Prostate gland (tissue), 2 donors: ENCODE data around the gene DCLRE1A. TPM values are rescaled to one million over a fixed set of nuclear protein-coding genes. Genes with fewer than 3 reads are reported as not detected.
A peak's percentile ranks its signal among the peaks of the same experiment; 100 is the strongest.

Experiments
- DNase-seq: peaks from one replicate; pipeline ENCODE4 v3.0.0-alpha.2; 2019; ENCODE audit warnings: low spot score
- H3K27ac ChIP-seq, 2 donors: fragments of 200-600 bp; sonication (generic); 2 replicates each; pipeline ENCODE4 v1.5.1; 2017 to 2019
- H3K27me3 ChIP-seq: fragments of 200-600 bp; sonication (generic); replicated peaks from 2 replicates; pipeline ENCODE4 v1.5.1; 2019; ENCODE audit not compliant: insufficient read depth
- H3K36me3 ChIP-seq, 2 donors: fragments of 200-600 bp; sonication (generic); 1 replicate in 1 of 2; 2 replicates in 1 of 2; pipeline versions ENCODE4 v1.5.1 to v1.8.1; 2017 to 2019
- H3K4me1 ChIP-seq: fragments of 200-600 bp; sonication (generic); replicated peaks from 2 replicates; pipeline ENCODE4 v1.5.1; 2019
- H3K4me3 ChIP-seq, 2 donors: fragments of 200-600 bp; sonication (generic); 2 replicates each; pipeline ENCODE4 v1.5.1; 2017 to 2019
- H3K9me3 ChIP-seq: fragments of 200-600 bp; sonication (generic); 2 replicates; pipeline ENCODE4 v1.5.1; 2017
- POLR2A ChIP-seq: fragments of 450-650 bp; IDR thresholded peaks from one replicate; pipeline ENCODE4 v1.6.1; 2016; ENCODE audit warnings: antibody characterized with exemption, mild to moderate bottlenecking
- POLR2AphosphoS5 ChIP-seq: sonication (generic); formaldehyde crosslinking; IDR thresholded peaks from one replicate; pipeline ENCODE4 v1.6.1; 2017; ENCODE audit warnings: antibody characterized with exemption
- WGBS: methylation state at CpG from one replicate; pipeline ENCODE4 v1.1.5; 2018; 5-methylcytosine and 5-hydroxymethylcytosine counted together
- intact Hi-C: fragments of 100-400 bp; cut with DNase I; formaldehyde crosslinking; loops from one replicate; pipeline ENCODE4 v1.14.2; 2022
- total RNA-seq, 2 donors: library from RNA; depleted of rRNA; stranded (reverse); fragments of >200 nt; gene quantifications; one replicate each; pipeline ENCODE4 v1.1.0, GENCODE V29; 2016
- TF ChIP-seq, protein P1 (sequence below), 4 experiments: fragments of 200-600 bp in 2 of 4; fragments of 450-650 bp in 2 of 4; sonication (generic) in 2 of 4; IDR thresholded peaks; 1 replicate in 3 of 4; 2 replicates in 1 of 4; pipeline ENCODE4 v1.5.1; 2016 to 2019; ENCODE audit warnings: antibody characterized with exemption in 4 of 4, mild to moderate bottlenecking in 2 of 4, moderate library complexity in 2 of 4

DCLRE1A gene
- total RNA-seq, 2 donors from 2014 or later, result 6.2 to 9.7 TPM

DNA sequence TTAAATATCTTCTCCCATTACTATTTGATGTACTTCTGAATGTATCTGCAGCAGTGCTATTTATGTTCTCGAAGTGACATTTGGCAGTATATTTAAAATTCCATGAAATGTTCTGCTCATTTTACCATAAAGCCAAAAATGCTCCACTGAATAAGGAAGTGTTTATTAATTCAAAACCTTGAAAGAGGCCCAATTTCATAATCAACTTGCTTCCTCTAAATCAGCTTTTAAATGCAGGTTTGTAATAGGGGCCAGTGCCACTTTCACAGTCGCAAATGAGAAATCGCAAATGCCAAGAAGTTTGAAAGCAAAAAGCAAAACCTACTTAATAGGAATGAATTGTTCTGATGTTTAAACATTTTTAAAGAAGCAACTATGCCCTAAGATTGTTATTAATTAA, 12.0 kb upstream of the DCLRE1A start:
- no peak for DNase-seq
- 84% methylated on average over 3 of the region's 3 CpGs for WGBS
- Histone ChIP-seq H3K27me3 (no peaks in the 10 kb centered on the region), H3K9me3 (no peaks in the 10 kb centered on the region), H3K4me3 (no peak overlapping the region), H3K4me1 (no peaks in the 10 kb centered on the region), H3K27ac (no peak overlapping the region), H3K36me3 (peaks cover 0 to 3% of the 10 kb centered on the region in 2 donors)
- intact Hi-C loops, result no loop called here
- no peak for TF ChIP-seq POLR2A
- TF ChIP-seq POLR2AphosphoS5, result no peak
- TF ChIP-seq, protein P1, sequence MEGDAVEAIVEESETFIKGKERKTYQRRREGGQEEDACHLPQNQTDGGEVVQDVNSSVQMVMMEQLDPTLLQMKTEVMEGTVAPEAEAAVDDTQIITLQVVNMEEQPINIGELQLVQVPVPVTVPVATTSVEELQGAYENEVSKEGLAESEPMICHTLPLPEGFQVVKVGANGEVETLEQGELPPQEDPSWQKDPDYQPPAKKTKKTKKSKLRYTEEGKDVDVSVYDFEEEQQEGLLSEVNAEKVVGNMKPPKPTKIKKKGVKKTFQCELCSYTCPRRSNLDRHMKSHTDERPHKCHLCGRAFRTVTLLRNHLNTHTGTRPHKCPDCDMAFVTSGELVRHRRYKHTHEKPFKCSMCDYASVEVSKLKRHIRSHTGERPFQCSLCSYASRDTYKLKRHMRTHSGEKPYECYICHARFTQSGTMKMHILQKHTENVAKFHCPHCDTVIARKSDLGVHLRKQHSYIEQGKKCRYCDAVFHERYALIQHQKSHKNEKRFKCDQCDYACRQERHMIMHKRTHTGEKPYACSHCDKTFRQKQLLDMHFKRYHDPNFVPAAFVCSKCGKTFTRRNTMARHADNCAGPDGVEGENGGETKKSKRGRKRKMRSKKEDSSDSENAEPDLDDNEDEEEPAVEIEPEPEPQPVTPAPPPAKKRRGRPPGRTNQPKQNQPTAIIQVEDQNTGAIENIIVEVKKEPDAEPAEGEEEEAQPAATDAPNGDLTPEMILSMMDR (IDR thresholded peaks at IDR 0.05), result no peak

- intact Hi-C loops, result no loop called here
- DNase-seq, result no peak
- WGBS, result 88% methylated on average over 2 of the region's 2 CpGs
These were observed 5.4 kb upstream of the DCLRE1A start for GRCh38 chr10:113859261-113859660.

DNA sequence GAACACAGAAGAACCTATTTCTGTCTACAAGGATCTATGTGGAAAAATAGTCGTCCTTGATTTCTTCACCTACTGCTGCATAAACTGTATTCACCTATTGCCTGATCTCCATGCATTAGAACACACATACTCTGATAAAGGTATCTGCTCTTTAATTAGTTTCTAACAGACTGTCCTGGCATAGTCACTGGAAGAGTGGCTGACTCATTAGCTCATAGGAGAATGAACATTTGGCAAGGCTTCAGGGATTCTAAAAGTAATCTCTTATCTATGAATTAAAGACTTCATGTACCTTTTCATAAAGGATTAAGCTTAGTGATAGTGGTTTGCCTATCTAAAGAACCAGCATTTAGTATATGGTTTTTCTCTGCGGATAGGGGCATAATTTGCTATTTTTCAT, 4.7 kb upstream of the DCLRE1A start:
- no peaks in the 10 kb centered on the region for H3K4me1 ChIP-seq
- DNase-seq, result no peak
- intact Hi-C loops, result no loop called here
- H3K4me3 ChIP-seq, result no peak overlapping the region
- no peak overlapping the region for H3K27ac ChIP-seq
- H3K27me3 ChIP-seq, result no peaks in the 10 kb centered on the region
- H3K9me3 ChIP-seq, result no peaks in the 10 kb centered on the region
- H3K36me3 ChIP-seq, result peaks cover 0 to 3% of the 10 kb centered on the region in 2 donors
- 83% methylated on average over 2 of the region's 2 CpGs for WGBS
- TF ChIP-seq POLR2A (no peak), POLR2AphosphoS5 (no peak)
- TF ChIP-seq, protein P1 (IDR thresholded peaks at IDR 0.05), result no peak

More at GRCh38 chr10:113859261-113859660, 5.4 kb upstream of the DCLRE1A start:
- no peaks in the 10 kb centered on the region for H3K9me3 ChIP-seq
- TF ChIP-seq, protein P1 (IDR thresholded peaks at IDR 0.05), result no peak
- no peak for TF ChIP-seq POLR2A
- no peak for TF ChIP-seq POLR2AphosphoS5
- peaks cover 0 to 3% of the 10 kb centered on the region in 2 donors for H3K36me3 ChIP-seq
- no peak overlapping the region for H3K4me3 ChIP-seq
- H3K4me1 ChIP-seq, result no peaks in the 10 kb centered on the region
- H3K27ac ChIP-seq, result no peak overlapping the region
- no peaks in the 10 kb centered on the region for H3K27me3 ChIP-seq

DNA sequence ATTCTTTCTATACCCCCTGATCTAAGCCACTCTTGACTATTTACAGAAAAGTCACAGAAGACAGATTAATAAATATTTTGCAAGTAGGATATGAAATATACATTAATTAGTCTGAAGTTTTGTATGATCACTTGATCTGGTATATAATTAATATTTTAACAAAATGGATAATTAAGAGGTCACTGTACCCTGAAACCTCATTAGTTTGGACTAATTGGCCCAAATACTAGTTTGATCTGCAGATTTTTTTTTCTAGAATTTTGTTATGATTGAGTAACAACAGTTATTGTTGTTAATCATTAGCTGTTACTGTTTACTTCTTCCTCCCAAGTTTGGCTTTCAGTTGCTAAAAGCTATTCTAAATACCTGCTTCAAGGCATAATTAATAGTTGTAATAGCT, 3.3 kb upstream of the DCLRE1A start:
- H3K36me3 ChIP-seq, result peaks cover 0 to 3% of the 10 kb centered on the region in 2 donors
- intact Hi-C loops, result no loop called here

GRCh38 chr10:113856563-113856962, 2.7 kb upstream of the DCLRE1A start:
- intact Hi-C loops, result no loop called here
- Histone ChIP-seq H3K4me1 (no peaks in the 10 kb centered on the region), H3K36me3 (peaks cover 0 to 3% of the 10 kb centered on the region in 2 donors), H3K9me3 (no peaks in the 10 kb centered on the region), H3K27me3 (no peaks in the 10 kb centered on the region), H3K4me3 (peak overlapping the region in 1 of 2 donors; percentile 85), H3K27ac (peak overlapping the region; percentile 8 to 98)
- WGBS, result 54% methylated on average over 1 of the region's 1 CpG
- no peak for DNase-seq
- TF ChIP-seq POLR2AphosphoS5 (no peak), POLR2A (no peak)
- TF ChIP-seq, protein P1 (IDR thresholded peaks at IDR 0.05), result no peak

More for the DNA sequence above, 3.3 kb upstream of the DCLRE1A start:
- no peaks in the 10 kb centered on the region for H3K4me1 ChIP-seq
- no peaks in the 10 kb centered on the region for H3K9me3 ChIP-seq
- no peak for DNase-seq
- H3K4me3 ChIP-seq, result no peak overlapping the region
- TF ChIP-seq, protein P1 (IDR thresholded peaks at IDR 0.05), result no peak
- TF ChIP-seq POLR2AphosphoS5 (no peak), POLR2A (no peak)
- H3K27ac ChIP-seq, result peak overlapping the region; percentile 8 to 98
- H3K27me3 ChIP-seq, result no peaks in the 10 kb centered on the region
